Thymus (tissue), 11 donors: ENCODE data around the gene COL21A1. TPM values are rescaled to one million over a fixed set of nuclear protein-coding genes. Genes with fewer than 3 reads are reported as not detected.

Source experiments
- DNase-seq, 9 donors: peaks; one replicate each; pipeline ENCODE4 v3.0.0-alpha.2; 2013; ENCODE audit warnings: low spot score in 9 of 9, low read depth in 6 of 9, missing footprints in 1 of 9
- H3K27ac ChIP-seq, 2 donors: one replicate each; pipeline ENCODE4 v1.5.1; 2013; ENCODE audit warnings: control low read depth in 1 of 2, low read depth in 1 of 2, low read length in 1 of 2, mild to moderate bottlenecking in 1 of 2, moderate library complexity in 1 of 2
- H3K27me3 ChIP-seq, 2 donors: one replicate each; pipeline ENCODE4 v1.5.1; 2013; ENCODE audit warnings: low read length in 1 of 2; ENCODE audit not compliant: control insufficient read depth in 2 of 2, insufficient read depth in 1 of 2
- H3K36me3 ChIP-seq, 2 donors: one replicate each; pipeline ENCODE4 v1.5.1; 2013; ENCODE audit warnings: low read length in 1 of 2, mild to moderate bottlenecking in 1 of 2, moderate library complexity in 1 of 2; ENCODE audit not compliant: control insufficient read depth in 2 of 2, insufficient read depth in 2 of 2
- H3K4me1 ChIP-seq, 2 donors: one replicate each; pipeline ENCODE4 v1.5.1; 2013; ENCODE audit warnings: low read length in 2 of 2; ENCODE audit not compliant: control insufficient read depth in 2 of 2, insufficient read depth in 2 of 2
- H3K4me3 ChIP-seq, 2 donors: one replicate each; pipeline ENCODE4 v1.5.1; 2013; ENCODE audit warnings: low read length in 2 of 2, control low read depth in 1 of 2, mild to moderate bottlenecking in 1 of 2
- H3K9me3 ChIP-seq, 2 donors: one replicate each; pipeline ENCODE4 v1.5.1; 2013; ENCODE audit warnings: low read length in 1 of 2, mild to moderate bottlenecking in 1 of 2; ENCODE audit not compliant: control insufficient read depth in 2 of 2, insufficient read depth in 1 of 2
- WGBS: extraction: QIAGEN DNeasy Blood & Tissue Kit; methylation state at CpG from one replicate; pipeline ENCODE4 v1.1.7; 2013; 5-methylcytosine and 5-hydroxymethylcytosine counted together
- polyA plus RNA-seq: library from polyadenylated mRNA; stranded (reverse); fragments of 200-250 nt; gene quantifications from one replicate; pipeline ENCODE4 v1.2.3, GENCODE V29; 2013
- total RNA-seq: library from RNA; stranded (reverse); fragments of 120-200 nt; gene quantifications from one replicate; pipeline ENCODE4 v1.2.4, GENCODE V29; 2013
- donor health status: healthy.

The COL21A1 gene
- total and polyA plus RNA-seq, 2 donors, result 3.5 to 5.7 TPM

DNA sequence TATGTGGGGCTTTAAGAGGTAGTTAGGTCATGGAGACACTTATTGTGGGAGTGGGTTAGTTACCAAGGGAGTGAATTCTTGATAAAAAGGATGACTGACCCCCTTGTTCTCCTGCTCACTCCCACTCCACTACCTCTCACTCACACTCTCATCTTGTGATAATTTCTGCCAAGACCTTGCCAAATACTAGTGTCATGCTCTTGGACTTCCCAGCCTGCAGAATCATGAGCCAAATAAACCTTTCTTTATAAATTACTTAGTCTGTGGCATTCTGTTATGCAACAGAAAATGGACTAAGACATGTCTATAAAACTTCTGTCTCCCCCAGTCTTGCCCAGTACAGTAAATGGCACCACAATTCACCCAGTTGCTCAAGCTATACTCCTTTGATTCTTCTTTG is 93.3 kb downstream of the COL21A1 start:
- peaks cover 0 to 3% of the 10 kb centered on the region in 2 donors for H3K9me3 ChIP-seq
- no peaks in the 10 kb centered on the region for H3K4me1 ChIP-seq
- H3K36me3 ChIP-seq, result no peaks in the 10 kb centered on the region
- no peaks in the 10 kb centered on the region for H3K27me3 ChIP-seq
- H3K4me3 ChIP-seq, result no peak overlapping the region
- no peak overlapping the region for H3K27ac ChIP-seq
- no peak for DNase-seq

DNA sequence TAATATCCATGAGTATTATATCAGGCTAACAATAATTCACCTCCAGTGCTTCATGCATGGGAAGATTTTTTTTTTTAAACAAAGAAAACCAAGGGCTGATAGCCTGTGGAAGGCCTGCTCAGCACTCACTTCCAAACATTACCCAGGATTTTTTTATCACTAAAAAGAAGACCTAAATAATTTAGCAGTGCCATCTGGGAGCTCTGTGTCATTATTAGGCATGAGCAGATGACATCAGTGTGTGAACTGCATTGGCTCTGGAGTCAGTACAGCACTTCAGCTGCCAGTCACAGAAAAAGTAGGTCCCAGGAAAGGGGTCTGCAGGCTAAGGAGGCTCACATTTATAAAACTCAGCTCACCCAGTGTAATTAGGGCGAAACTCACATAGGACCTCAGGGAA is 94.8 kb downstream of the COL21A1 start:
- peaks cover 0 to 3% of the 10 kb centered on the region in 2 donors for H3K9me3 ChIP-seq
- no peak for DNase-seq
- WGBS, result 92% methylated on average over 1 of the region's 1 CpG
- H3K27me3 ChIP-seq, result no peaks in the 10 kb centered on the region
- no peak overlapping the region for H3K4me3 ChIP-seq
- no peaks in the 10 kb centered on the region for H3K4me1 ChIP-seq
- no peaks in the 10 kb centered on the region for H3K36me3 ChIP-seq
- no peak overlapping the region for H3K27ac ChIP-seq

DNA sequence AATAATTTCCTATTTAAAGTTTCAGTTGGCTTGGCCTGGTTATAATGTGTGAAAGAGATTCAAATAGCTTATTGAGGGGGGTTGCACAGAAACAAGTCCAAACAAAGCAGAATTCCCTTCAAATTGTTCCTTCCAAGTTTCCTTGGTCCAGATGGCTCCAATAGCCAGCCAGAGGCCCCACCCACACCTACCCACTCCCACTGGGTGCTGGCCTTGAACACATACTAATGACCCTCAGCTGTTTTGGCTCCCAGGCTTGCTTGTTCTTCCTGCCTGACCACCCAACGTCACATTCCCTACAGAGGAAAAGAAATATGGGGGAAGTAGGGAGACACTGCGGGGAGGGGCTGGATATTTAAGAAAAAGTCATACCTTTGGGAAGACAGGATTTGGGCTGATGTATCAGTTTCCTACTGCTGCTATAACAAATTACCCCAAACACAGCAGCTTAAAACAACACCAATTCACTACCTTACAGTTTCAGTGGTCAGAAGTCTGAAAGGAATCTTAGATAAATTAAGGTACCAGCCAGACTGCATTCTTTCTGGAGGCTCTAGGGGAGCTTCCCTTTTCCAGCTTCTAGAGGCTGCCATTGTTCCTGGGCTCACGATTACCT is 95.7 kb downstream of the COL21A1 start:
- Histone ChIP-seq H3K27me3 (no peaks in the 10 kb centered on the region), H3K36me3 (no peaks in the 10 kb centered on the region), H3K9me3 (peaks cover 0 to 3% of the 10 kb centered on the region in 2 donors), H3K4me3 (no peak overlapping the region), H3K4me1 (no peaks in the 10 kb centered on the region), H3K27ac (no peak overlapping the region)
- WGBS, result 91% methylated on average over 3 of the region's 3 CpGs
- no peak for DNase-seq

DNA sequence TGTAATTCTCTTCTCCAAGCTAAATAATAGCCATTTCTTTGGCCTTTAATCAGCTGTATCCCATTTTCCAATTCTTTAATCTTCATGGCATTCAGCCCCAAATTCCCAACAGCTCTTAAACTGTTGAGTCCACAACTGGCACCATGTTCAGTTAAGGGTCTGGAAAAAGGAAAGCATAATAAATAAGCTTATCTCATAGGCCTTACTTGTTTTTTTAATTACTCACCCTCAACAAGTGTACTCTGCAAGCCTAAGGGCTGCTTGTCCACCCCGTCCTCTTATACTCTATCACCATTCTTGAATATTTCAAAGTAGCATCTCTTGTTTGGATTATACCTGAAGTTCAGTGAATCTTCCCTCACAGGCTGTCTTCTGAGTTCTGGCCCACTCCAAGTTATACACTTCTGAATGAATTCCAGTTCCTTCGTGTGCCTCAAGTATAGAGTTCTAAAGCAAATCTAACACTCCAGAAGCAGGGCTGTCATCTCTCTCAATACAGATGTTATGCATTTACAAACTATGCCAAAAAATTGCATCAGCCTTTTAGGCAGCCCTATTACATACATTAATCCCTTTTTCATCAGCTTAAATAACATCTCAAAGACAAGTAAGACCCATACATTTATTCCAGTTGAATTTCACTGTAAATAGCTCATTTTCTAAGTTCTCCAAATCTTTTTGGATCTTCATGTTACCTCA is 98.7 kb downstream of the COL21A1 start:
- no peak overlapping the region for H3K27ac ChIP-seq
- H3K9me3 ChIP-seq, result peaks cover 0 to 3% of the 10 kb centered on the region in 2 donors
- no peaks in the 10 kb centered on the region for H3K27me3 ChIP-seq
- H3K4me1 ChIP-seq, result no peaks in the 10 kb centered on the region
- H3K36me3 ChIP-seq, result no peaks in the 10 kb centered on the region
- no peak overlapping the region for H3K4me3 ChIP-seq
- 76% methylated on average over 2 of the region's 2 CpGs for WGBS
- no peak for DNase-seq

GRCh38 chr6:56147766-56148165 is 99.6 kb downstream of the COL21A1 start:
- 69% methylated on average over 2 of the region's 2 CpGs for WGBS
- Histone ChIP-seq H3K4me3 (no peak overlapping the region), H3K4me1 (no peaks in the 10 kb centered on the region), H3K27me3 (no peaks in the 10 kb centered on the region), H3K27ac (no peak overlapping the region), H3K9me3 (peaks cover 0 to 3% of the 10 kb centered on the region in 2 donors), H3K36me3 (no peaks in the 10 kb centered on the region)
- no peak for DNase-seq

GRCh38 chr6:56146086-56146485 is 101.3 kb downstream of the COL21A1 start:
- Histone ChIP-seq H3K4me1 (no peaks in the 10 kb centered on the region), H3K27ac (no peak overlapping the region), H3K27me3 (no peaks in the 10 kb centered on the region), H3K4me3 (no peak overlapping the region), H3K9me3 (no peaks in the 10 kb centered on the region), H3K36me3 (no peaks in the 10 kb centered on the region)
- DNase-seq, result no peak
- WGBS, result 78% methylated on average over 1 of the region's 1 CpG

GRCh38 chr6:56145616-56146015 is 101.8 kb downstream of the COL21A1 start:
- no peaks in the 10 kb centered on the region for H3K36me3 ChIP-seq
- H3K4me1 ChIP-seq, result no peaks in the 10 kb centered on the region
- H3K27ac ChIP-seq, result no peak overlapping the region
- no peaks in the 10 kb centered on the region for H3K27me3 ChIP-seq
- no peaks in the 10 kb centered on the region for H3K9me3 ChIP-seq
- no peak overlapping the region for H3K4me3 ChIP-seq
- DNase-seq, result no peak
- 1% methylated on average over 1 of the region's 1 CpG for WGBS

DNA sequence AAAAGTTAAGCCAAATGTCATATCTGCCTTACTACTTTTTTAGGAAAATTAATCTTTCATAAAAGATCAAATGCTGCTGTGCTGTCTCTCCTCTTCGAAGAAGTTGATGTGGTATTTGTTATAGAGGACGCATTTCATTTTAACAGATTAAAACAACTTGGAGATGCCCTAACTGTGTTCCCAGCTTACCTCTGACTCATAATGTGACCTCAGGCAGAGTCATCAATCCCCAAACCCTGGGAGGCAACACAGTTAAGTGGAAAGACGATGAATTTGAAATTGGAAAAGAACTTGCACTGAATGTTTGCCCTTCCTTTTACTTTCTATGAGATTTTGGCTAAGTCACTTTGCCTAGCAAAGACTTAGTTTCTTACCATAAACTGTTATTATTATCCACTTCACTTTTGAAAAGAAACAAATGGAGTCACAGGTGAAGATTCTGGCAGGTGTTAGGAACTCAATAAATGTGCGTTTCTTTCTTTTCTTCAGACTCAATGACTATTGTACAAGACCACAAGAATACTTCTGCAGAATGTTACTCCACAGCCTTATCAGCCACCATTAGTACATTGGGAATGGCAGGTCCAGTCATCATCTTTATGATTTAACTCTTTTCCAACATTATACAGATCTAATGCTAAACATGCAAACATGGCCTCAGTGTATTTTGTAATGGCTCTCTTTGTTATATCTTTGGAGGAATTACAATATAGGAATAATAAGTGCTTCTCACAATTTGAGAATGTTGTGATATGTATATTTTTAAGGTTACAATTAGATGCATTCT is 102.6 kb downstream of the COL21A1 start:
- no peak overlapping the region for H3K27ac ChIP-seq
- H3K36me3 ChIP-seq, result no peaks in the 10 kb centered on the region
- no peaks in the 10 kb centered on the region for H3K27me3 ChIP-seq
- no peaks in the 10 kb centered on the region for H3K4me1 ChIP-seq
- 94% methylated on average over 4 of the region's 4 CpGs for WGBS
- no peaks in the 10 kb centered on the region for H3K9me3 ChIP-seq
- H3K4me3 ChIP-seq, result no peak overlapping the region
- DNase-seq, result no peak

GRCh38 chr6:56143796-56144195 is 103.6 kb downstream of the COL21A1 start:
- WGBS, result 84% methylated on average over 2 of the region's 2 CpGs
- Histone ChIP-seq H3K4me1 (no peaks in the 10 kb centered on the region), H3K36me3 (no peaks in the 10 kb centered on the region), H3K27ac (no peak overlapping the region), H3K27me3 (no peaks in the 10 kb centered on the region), H3K4me3 (no peak overlapping the region), H3K9me3 (no peaks in the 10 kb centered on the region)
- no peak for DNase-seq
